Gastroesophageal sphincter (tissue), 4 donors: Measurements from ENCODE around the gene CCDC159. TPM values are rescaled to one million over a fixed set of nuclear protein-coding genes. Genes with fewer than 3 reads are reported as not detected.
"Not testable (repeated sequence)": the region's sequence is repeated elsewhere in the genome, so short reads cannot be mapped to it uniquely, and the experiment has no call there.

Experiments used
- ATAC-seq: fragments of 150-250 bp; one replicate; pipeline ENCODE4 v1.9.1; 2016; ENCODE audit warnings: mild to moderate bottlenecking, moderate library complexity
- H3K27ac ChIP-seq, 4 donors: fragments of 200-600 bp; sonication (generic) in 3 of 4; 1 replicate in 3 of 4; 2 replicates in 1 of 4; pipeline ENCODE4 v1.5.1; 2016 to 2019
- H3K27me3 ChIP-seq: fragments of 200-600 bp; sonication (generic); one replicate; pipeline ENCODE4 v1.5.1; 2019
- H3K36me3 ChIP-seq, 2 donors: fragments of 200-600 bp; sonication (generic); one replicate each; pipeline ENCODE4 v1.5.1; 2019; ENCODE audit warnings: control low read depth in 1 of 2
- H3K4me1 ChIP-seq, 3 donors: fragments of 200-600 bp; sonication (generic); 1 replicate in 2 of 3; 2 replicates in 1 of 3; pipeline ENCODE4 v1.5.1; 2016 to 2019; ENCODE audit warnings: control low read depth in 2 of 3
- H3K4me3 ChIP-seq, 2 donors: fragments of 200-600 bp; sonication (generic); one replicate each; pipeline ENCODE4 v1.5.1; 2019; ENCODE audit warnings: mild to moderate bottlenecking in 1 of 2, moderate library complexity in 1 of 2
- H3K9me3 ChIP-seq, 3 donors: fragments of 200-600 bp; sonication (generic); one replicate each; pipeline ENCODE4 v1.5.1; 2017 to 2019; ENCODE audit warnings: control low read depth in 2 of 3
- CTCF ChIP-seq, 4 experiments: fragments of 200-600 bp in 2 of 4; fragments of 450-650 bp in 2 of 4; sonication (generic) in 1 of 4; IDR thresholded peaks; one replicate each; pipeline ENCODE4 v1.5.1; 2017 to 2019; ENCODE audit warnings: antibody characterized with exemption in 4 of 4, mild to moderate bottlenecking in 2 of 4, moderate library complexity in 2 of 4
- EP300 ChIP-seq: sonication (generic); formaldehyde crosslinking; IDR thresholded peaks from one replicate; pipeline ENCODE4 v1.6.1; 2017; ENCODE audit warnings: antibody characterized with exemption, mild to moderate bottlenecking
- POLR2A ChIP-seq, 2 donors: fragments of 450-650 bp; IDR thresholded peaks; one replicate each; pipeline ENCODE4 v1.6.1; 2017; ENCODE audit warnings: antibody characterized with exemption in 2 of 2, mild to moderate bottlenecking in 2 of 2, moderate library complexity in 1 of 2
- POLR2AphosphoS5 ChIP-seq: sonication (generic); formaldehyde crosslinking; IDR thresholded peaks from one replicate; pipeline ENCODE4 v1.6.1; 2017; ENCODE audit warnings: antibody characterized with exemption
- WGBS, 2 donors: methylation state at CpG; one replicate each; pipeline ENCODE4 v1.1.5; 2018; ENCODE audit warnings: low coverage in 1 of 2; 5-methylcytosine and 5-hydroxymethylcytosine counted together
- total RNA-seq, 4 donors: library from RNA; depleted of rRNA; stranded (reverse); fragments of >200 nt; gene quantifications; one replicate each; pipeline ENCODE4 v1.1.0, GENCODE V29; 2016

Gene CCDC159
- total RNA-seq, 4 donors from 2014 or later = 6.6 to 30.0 (median 19.0) TPM

- 66 to 78% methylated on average over 7 to 9 of the region's 9 CpGs for WGBS, 2 donors
- no peaks in the 10 kb centered on the region for H3K9me3 ChIP-seq
- no peaks in the 10 kb centered on the region for H3K36me3 ChIP-seq
- no peak overlapping the region for H3K4me3 ChIP-seq
- TF ChIP-seq POLR2A (IDR thresholded peaks at IDR 0.05) (no peak), CTCF (IDR thresholded peaks at IDR 0.05) (no peak), POLR2AphosphoS5 (no peak), EP300 (no peak)
- H3K4me1 ChIP-seq = no peaks in the 10 kb centered on the region
- H3K27me3 ChIP-seq = peaks cover 4% of the 10 kb centered on the region
- no peak overlapping the region for H3K27ac ChIP-seq
- ATAC-seq = no peak
These were observed 40.0 kb upstream of the CCDC159 start for GRCh38 chr19:11306337-11306736.

DNA sequence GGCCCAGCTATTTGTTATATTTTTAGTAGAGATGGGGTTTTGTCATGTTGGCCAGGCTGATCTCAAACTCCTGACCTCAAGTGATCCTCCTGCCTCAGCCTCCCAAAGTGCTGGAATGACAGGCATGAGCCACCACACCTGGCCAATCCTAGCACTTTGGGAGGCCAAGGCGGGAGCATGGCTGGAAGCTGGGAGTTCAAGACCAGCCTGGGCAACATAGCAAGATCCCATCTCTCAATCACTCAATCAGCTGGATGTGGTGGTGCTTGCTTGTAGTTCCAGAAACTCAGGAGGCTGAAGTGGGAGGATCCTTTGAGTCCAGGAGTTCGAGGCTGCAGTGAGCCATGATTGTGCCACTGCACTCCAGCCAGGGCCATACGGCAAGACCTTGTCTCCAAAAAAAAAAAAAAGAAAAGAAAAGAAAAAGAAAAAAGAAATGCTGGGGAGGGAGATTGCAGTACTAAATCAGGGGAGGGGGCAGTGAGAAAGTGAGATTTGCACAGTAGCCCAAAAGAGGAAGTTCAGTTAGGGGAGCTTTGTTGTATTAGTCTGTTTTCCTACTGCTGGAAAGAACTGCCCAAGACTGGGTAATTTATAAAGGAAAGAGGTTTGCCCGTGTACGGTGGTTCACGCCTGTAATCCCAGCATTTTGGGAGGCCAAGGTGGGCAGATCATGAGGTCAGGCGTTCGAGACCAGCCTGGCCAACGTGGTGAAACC lies 25.9 kb upstream of the CCDC159 start:
- WGBS, 2 donors = 79 to 81% methylated on average over 5 to 6 of the region's 9 CpGs

DNA sequence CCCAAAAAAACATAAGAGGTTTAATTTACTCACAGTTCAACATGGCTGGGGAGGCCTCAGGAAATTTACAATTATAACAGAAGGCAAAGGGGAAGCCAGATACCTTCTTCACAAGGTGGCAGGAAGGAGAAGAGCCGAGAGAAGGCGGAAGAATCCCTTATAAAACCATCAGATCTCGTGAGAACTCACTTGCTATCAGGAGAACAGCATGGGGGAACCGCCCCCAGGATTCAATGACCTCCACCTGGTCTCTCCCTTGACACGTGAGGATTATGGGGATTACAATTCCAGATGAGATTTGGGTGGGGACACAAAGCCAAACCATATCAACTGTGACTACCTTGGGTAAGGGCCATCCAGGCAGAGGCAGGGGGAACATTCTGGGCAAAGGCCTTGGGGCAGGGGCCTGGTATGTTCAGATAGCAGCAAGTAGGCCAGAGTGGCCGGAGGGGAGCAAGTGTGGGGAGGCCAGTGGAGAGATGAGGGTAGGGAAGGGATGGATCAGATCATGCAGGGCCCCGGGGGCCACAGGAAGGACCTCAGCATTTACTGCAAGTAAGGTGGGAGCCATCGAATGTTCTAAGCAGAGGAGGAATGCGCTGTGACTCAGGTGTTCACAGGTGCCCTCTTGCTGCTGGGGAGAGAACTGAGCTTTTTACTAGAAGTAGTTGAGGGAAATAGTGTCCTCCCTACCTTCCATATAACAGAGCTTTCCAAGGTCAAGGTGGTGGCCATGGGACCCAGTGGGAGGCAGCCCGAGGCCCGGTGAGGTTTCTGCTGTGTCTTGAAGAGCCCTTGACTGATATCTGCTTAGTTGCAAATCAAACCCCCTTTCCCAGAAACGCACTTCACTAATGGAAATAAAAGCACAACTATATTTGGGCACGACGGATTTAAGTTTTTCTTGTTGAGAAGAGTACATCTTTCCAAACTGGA lies 24.9 kb upstream of the CCDC159 start:
- H3K36me3 ChIP-seq = peaks cover 0 to 18% of the 10 kb centered on the region in 2 donors
- TF ChIP-seq POLR2A (IDR thresholded peaks at IDR 0.05) (no peak), EP300 (no peak), POLR2AphosphoS5 (no peak), CTCF (IDR thresholded peaks at IDR 0.05) (no peak)
- WGBS, 2 donors = 62 to 78% methylated on average over 9 to 10 of the region's 14 CpGs
- no peak overlapping the region for H3K4me3 ChIP-seq
- ATAC-seq = no peak
- H3K27me3 ChIP-seq = no peaks in the 10 kb centered on the region
- peak overlapping the region in 3 of 4 donors; percentile 7 to 85 (median 12) for H3K27ac ChIP-seq
- peaks cover 0 to 44% (median 18%) of the 10 kb centered on the region in 3 donors for H3K4me1 ChIP-seq
- H3K9me3 ChIP-seq = no peaks in the 10 kb centered on the region

More for the DNA sequence above, 25.9 kb upstream of the CCDC159 start:
- H3K27me3 ChIP-seq, H3K4me3 ChIP-seq, H3K9me3 ChIP-seq, H3K27ac ChIP-seq, H3K36me3 ChIP-seq, ATAC-seq: not testable (repeated sequence)
- H3K4me1 ChIP-seq = peaks cover 0 to 42% (median 18%) of the 10 kb centered on the region in 3 donors

GRCh38 chr19:11322269-11323024 lies 23.9 kb upstream of the CCDC159 start:
- no peak for ATAC-seq
- H3K4me3 ChIP-seq = no peak overlapping the region
- peaks cover 0 to 44% (median 18%) of the 10 kb centered on the region in 3 donors for H3K4me1 ChIP-seq
- peaks cover 0 to 28% of the 10 kb centered on the region in 2 donors for H3K36me3 ChIP-seq
- TF ChIP-seq POLR2AphosphoS5 (no peak), CTCF (IDR thresholded peaks at IDR 0.05) (no peak), EP300 (no peak), POLR2A (IDR thresholded peaks at IDR 0.05) (no peak)
- WGBS, 2 donors = 38 to 48% methylated on average over 4 to 6 of the region's 7 CpGs
- no peaks in the 10 kb centered on the region for H3K27me3 ChIP-seq
- H3K9me3 ChIP-seq = no peaks in the 10 kb centered on the region
- peak overlapping the region in 2 of 4 donors; percentile 7 to 85 for H3K27ac ChIP-seq

GRCh38 chr19:11323601-11324078 lies 22.7 kb upstream of the CCDC159 start:
- TF ChIP-seq CTCF (IDR thresholded peaks at IDR 0.05) = no peak
- TF ChIP-seq POLR2AphosphoS5 = no peak
- TF ChIP-seq POLR2A (IDR thresholded peaks at IDR 0.05) = no peak
- no peak for TF ChIP-seq EP300
- H3K36me3 ChIP-seq = peaks cover 0 to 40% of the 10 kb centered on the region in 2 donors
- no peaks in the 10 kb centered on the region for H3K27me3 ChIP-seq
- peak overlapping the region in 1 of 2 donors; percentile 27 for H3K4me3 ChIP-seq
- H3K9me3 ChIP-seq = no peaks in the 10 kb centered on the region
- H3K4me1 ChIP-seq = peaks cover 0 to 44% (median 18%) of the 10 kb centered on the region in 3 donors
- no peak for ATAC-seq
- WGBS, 2 donors = 67% methylated on average over 5 of the region's 5 CpGs; no CpG with 5 or more reads in 1 of the 2 donors
- peak overlapping the region; percentile 54 to 85 (median 82) for H3K27ac ChIP-seq
